A549 (cell line): ENCODE results near the gene KCTD21.

Experiments used
- EP300 ChIP-seq, 2 experiments: fragments of >200 bp; sonication (Bioruptor Twin); formaldehyde crosslinking; IDR thresholded peaks; 2 replicates in 1 of 2; 3 replicates in 1 of 2; pipeline ENCODE4 v1.6.1; 2016 to 2017
- JUN ChIP-seq, 2 experiments: fragments of >200 bp; sonication (Bioruptor Twin); formaldehyde crosslinking; IDR thresholded peaks; 2 replicates in 1 of 2; 3 replicates in 1 of 2; pipeline ENCODE4 v1.6.1; 2016 to 2017
- JUNB ChIP-seq: fragments of >200 bp; sonication (Bioruptor Twin); formaldehyde crosslinking; IDR thresholded peaks from 2 replicates; pipeline ENCODE4 v1.6.1; 2016
- PBX3 ChIP-seq: IDR thresholded peaks from 2 replicates; pipeline ENCODE4 v1.6.1; 2012
- POLR2A ChIP-seq: IDR thresholded peaks from 2 replicates; pipeline ENCODE4 v1.6.1; 2012; ENCODE audit warnings: mild to moderate bottlenecking, low read length
- RCOR1 ChIP-seq: fragments of 150-350 bp; IDR thresholded peaks from 2 replicates; pipeline ENCODE4 v1.6.1; 2014; ENCODE audit warnings: antibody characterized with exemption, low read length, low read depth
- SMC3 ChIP-seq: fragments of >200 bp; sonication (Bioruptor Twin); formaldehyde crosslinking; IDR thresholded peaks from 3 replicates; pipeline ENCODE4 v1.6.1; 2018; ENCODE audit warnings: inconsistent platforms
- TF ChIP-seq, protein P1 (sequence below): fragments of 200-600 bp; sonication (generic); IDR thresholded peaks from 2 replicates; pipeline ENCODE4 v1.6.1; 2016; ENCODE audit warnings: antibody characterized with exemption, mild to moderate bottlenecking, moderate library complexity
- TF ChIP-seq, protein P2 (sequence below): fragments of >200 bp; sonication (Bioruptor Twin); formaldehyde crosslinking; IDR thresholded peaks from 3 replicates; pipeline ENCODE4 v1.5.1; 2016

GRCh38 chr11:78127403-78127802 is 61.0 kb downstream of the KCTD21 start:
- TF ChIP-seq, protein P1, sequence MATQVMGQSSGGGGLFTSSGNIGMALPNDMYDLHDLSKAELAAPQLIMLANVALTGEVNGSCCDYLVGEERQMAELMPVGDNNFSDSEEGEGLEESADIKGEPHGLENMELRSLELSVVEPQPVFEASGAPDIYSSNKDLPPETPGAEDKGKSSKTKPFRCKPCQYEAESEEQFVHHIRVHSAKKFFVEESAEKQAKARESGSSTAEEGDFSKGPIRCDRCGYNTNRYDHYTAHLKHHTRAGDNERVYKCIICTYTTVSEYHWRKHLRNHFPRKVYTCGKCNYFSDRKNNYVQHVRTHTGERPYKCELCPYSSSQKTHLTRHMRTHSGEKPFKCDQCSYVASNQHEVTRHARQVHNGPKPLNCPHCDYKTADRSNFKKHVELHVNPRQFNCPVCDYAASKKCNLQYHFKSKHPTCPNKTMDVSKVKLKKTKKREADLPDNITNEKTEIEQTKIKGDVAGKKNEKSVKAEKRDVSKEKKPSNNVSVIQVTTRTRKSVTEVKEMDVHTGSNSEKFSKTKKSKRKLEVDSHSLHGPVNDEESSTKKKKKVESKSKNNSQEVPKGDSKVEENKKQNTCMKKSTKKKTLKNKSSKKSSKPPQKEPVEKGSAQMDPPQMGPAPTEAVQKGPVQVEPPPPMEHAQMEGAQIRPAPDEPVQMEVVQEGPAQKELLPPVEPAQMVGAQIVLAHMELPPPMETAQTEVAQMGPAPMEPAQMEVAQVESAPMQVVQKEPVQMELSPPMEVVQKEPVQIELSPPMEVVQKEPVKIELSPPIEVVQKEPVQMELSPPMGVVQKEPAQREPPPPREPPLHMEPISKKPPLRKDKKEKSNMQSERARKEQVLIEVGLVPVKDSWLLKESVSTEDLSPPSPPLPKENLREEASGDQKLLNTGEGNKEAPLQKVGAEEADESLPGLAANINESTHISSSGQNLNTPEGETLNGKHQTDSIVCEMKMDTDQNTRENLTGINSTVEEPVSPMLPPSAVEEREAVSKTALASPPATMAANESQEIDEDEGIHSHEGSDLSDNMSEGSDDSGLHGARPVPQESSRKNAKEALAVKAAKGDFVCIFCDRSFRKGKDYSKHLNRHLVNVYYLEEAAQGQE: no peak
- TF ChIP-seq RCOR1 (no peak), POLR2A (no peak), SMC3 (no peak), JUNB (no peak), JUN (IDR thresholded peaks at IDR 0.05) (no peak), EP300 (IDR thresholded peaks at IDR 0.05) (no peak), PBX3 (no peak)
- TF ChIP-seq, protein P2, sequence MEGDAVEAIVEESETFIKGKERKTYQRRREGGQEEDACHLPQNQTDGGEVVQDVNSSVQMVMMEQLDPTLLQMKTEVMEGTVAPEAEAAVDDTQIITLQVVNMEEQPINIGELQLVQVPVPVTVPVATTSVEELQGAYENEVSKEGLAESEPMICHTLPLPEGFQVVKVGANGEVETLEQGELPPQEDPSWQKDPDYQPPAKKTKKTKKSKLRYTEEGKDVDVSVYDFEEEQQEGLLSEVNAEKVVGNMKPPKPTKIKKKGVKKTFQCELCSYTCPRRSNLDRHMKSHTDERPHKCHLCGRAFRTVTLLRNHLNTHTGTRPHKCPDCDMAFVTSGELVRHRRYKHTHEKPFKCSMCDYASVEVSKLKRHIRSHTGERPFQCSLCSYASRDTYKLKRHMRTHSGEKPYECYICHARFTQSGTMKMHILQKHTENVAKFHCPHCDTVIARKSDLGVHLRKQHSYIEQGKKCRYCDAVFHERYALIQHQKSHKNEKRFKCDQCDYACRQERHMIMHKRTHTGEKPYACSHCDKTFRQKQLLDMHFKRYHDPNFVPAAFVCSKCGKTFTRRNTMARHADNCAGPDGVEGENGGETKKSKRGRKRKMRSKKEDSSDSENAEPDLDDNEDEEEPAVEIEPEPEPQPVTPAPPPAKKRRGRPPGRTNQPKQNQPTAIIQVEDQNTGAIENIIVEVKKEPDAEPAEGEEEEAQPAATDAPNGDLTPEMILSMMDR: no peak
